Activated CD8-positive, alpha-beta memory T cell treated with anti-CD3 and anti-CD28 coated beads, Interleukin-2, amount 50 U/mL, for 4 hours (primary cell): ENCODE data around the gene CDHR1.

Experiments used
- DNase-seq: peaks from one replicate; pipeline ENCODE4 v3.0.0-alpha.2; 2020

The CDHR1 gene

GRCh38 chr10:84235096-84235495, 40.8 kb downstream of the CDHR1 start:
- no peak for DNase-seq

GRCh38 chr10:84236807-84237198, 42.5 kb downstream of the CDHR1 start:
- no peak for DNase-seq

GRCh38 chr10:84237199-84238051, 43.1 kb downstream of the CDHR1 start:
- DNase-seq, result no peak

GRCh38 chr10:84238909-84239308, 44.6 kb downstream of the CDHR1 start:
- DNase-seq, result no peak

GRCh38 chr10:84241185-84241790, 47.0 kb downstream of the CDHR1 start, which contains the start of gene LRIT1:
TSS of gene LRIT1 (minus strand) at chr10:84241546. CDS start at chr10:84241439, 107 bp downstream.
- no peak for DNase-seq

- no peak for DNase-seq
Measured at GRCh38 chr10:84243759-84244158, 49.4 kb downstream of the CDHR1 start.

- no peak for DNase-seq
Measured at GRCh38 chr10:84244651-84245270, 50.4 kb downstream of the CDHR1 start, which contains the start of gene RGR. TSS of gene RGR (plus strand) at chr10:84245053. CDS start at chr10:84245091, 38 bp downstream.

GRCh38 chr10:84247496-84247895, 53.2 kb downstream of the CDHR1 start:
- DNase-seq, result no peak

GRCh38 chr10:84248794-84249193, 54.5 kb downstream of the CDHR1 start:
- DNase-seq, result no peak

GRCh38 chr10:84254552-84255478, 60.5 kb downstream of the CDHR1 start:
- no peak for DNase-seq

- DNase-seq, result peak; percentile 46
Measured at GRCh38 chr10:84256510-84257342, 62.4 kb downstream of the CDHR1 start.

GRCh38 chr10:84257343-84258020, 63.1 kb downstream of the CDHR1 start:
- no peak for DNase-seq

- DNase-seq, result no peak
Measured at GRCh38 chr10:84258034-84258695, 63.8 kb downstream of the CDHR1 start.

GRCh38 chr10:84261236-84261915, 67.0 kb downstream of the CDHR1 start:
- no peak for DNase-seq

- no peak for DNase-seq
Measured at GRCh38 chr10:84262190-84262956, 68.0 kb downstream of the CDHR1 start.

- DNase-seq, result no peak
Measured at GRCh38 chr10:84263716-84264115, 69.4 kb downstream of the CDHR1 start.

- DNase-seq, result peak; percentile 75
Measured at GRCh38 chr10:84264611-84265141, 70.3 kb downstream of the CDHR1 start.

GRCh38 chr10:84265418-84265817, 71.1 kb downstream of the CDHR1 start:
- DNase-seq, result no peak
